H1 (cell line): ENCODE results near the gene SLC35F6. TPM values are rescaled to one million over a fixed set of nuclear protein-coding genes. Genes with fewer than 3 reads are reported as not detected.

Experiments
- CTCF ChIA-PET: fragments of 300-600 bp; sonication (Branson Sonifier 250); formaldehyde crosslinking; loops from one replicate; lab custom pipeline; 2021; ENCODE audit not compliant: partially characterized antibody; lab: Charles Lee
- POLR2A ChIA-PET: fragments of 300-600 bp; sonication (Branson Sonifier 250); formaldehyde crosslinking; loops from one replicate; lab custom pipeline; 2021; ENCODE audit warnings: inconsistent platforms; ENCODE audit not compliant: partially characterized antibody; lab: Charles Lee
- DNase-seq, 2 experiments: peaks; one replicate each; pipeline versions ENCODE4 v3.0.0 to v3.0.0-alpha.2; 2010 to 2022; ENCODE audit warnings: low spot score in 2 of 2, low read depth in 1 of 2, mixed read lengths in 1 of 2
- FAIRE-seq: peaks from 2 replicates; lab custom pipeline; 2011; peaks lifted over from hg19 to GRCh38; lab: Jason Lieb, UNC
- H2AFZ ChIP-seq: 2 replicates; pipeline ENCODE4 v1.8.1; 2012; ENCODE audit warnings: low read length, inconsistent platforms
- H2AK5ac ChIP-seq: 2 replicates; pipeline ENCODE4 v1.6.1; 2013; ENCODE audit warnings: low read depth, low read length
- H2BK120ac ChIP-seq: replicated peaks from 2 replicates; pipeline ENCODE3; 2013; ENCODE audit warnings: low read depth, low read length, inconsistent platforms
- H2BK12ac ChIP-seq: 2 replicates; pipeline ENCODE4 v1.6.1; 2013; ENCODE audit warnings: low read depth, low read length
- H2BK15ac ChIP-seq: 2 replicates; pipeline ENCODE4 v1.6.1; 2013; ENCODE audit warnings: low read length
- H2BK20ac ChIP-seq: 2 replicates; pipeline ENCODE4 v1.6.1; 2013; ENCODE audit warnings: low read length
- H2BK5ac ChIP-seq: 2 replicates; pipeline ENCODE4 v1.6.1; 2013; ENCODE audit warnings: low read depth, low read length
- H3K14ac ChIP-seq: 2 replicates; pipeline ENCODE4 v1.6.1; 2013; ENCODE audit warnings: inconsistent platforms; ENCODE audit not compliant: insufficient read length
- H3K18ac ChIP-seq: 2 replicates; pipeline ENCODE4 v1.6.1; 2013; ENCODE audit warnings: low read length; ENCODE audit errors: extremely low read depth
- H3K23ac ChIP-seq: 2 replicates; pipeline ENCODE4 v1.6.1; 2013; ENCODE audit warnings: inconsistent platforms; ENCODE audit not compliant: insufficient read length
- H3K23me2 ChIP-seq: 2 replicates; pipeline ENCODE4 v1.6.1; 2013; ENCODE audit warnings: low read depth, low read length
- H3K27ac ChIP-seq: 2 replicates; pipeline ENCODE4 v1.6.1; 2011; ENCODE audit warnings: low read depth, low read length, inconsistent platforms
- H3K27me3 ChIP-seq, 4 experiments: replicated peaks in 1 of 4; 1 replicate in 1 of 4; 2 replicates in 3 of 4; pipeline versions ENCODE4 v1.6.1 to v1.8.1; 2011 to 2013; ENCODE audit warnings: low read length in 3 of 4, mild to moderate bottlenecking in 3 of 4, inconsistent platforms in 2 of 4, mixed read lengths in 2 of 4, moderate library complexity in 1 of 4; ENCODE audit not compliant: control insufficient read depth in 3 of 4, insufficient read depth in 3 of 4; ENCODE audit errors: extremely low read depth in 1 of 4
- H3K36me3 ChIP-seq, 4 experiments: 2 replicates each; pipeline versions ENCODE4 v1.6.1 to v1.8.1; 2011 to 2013; ENCODE audit warnings: mild to moderate bottlenecking in 4 of 4, low read length in 3 of 4, moderate library complexity in 2 of 4, control low read depth in 1 of 4, inconsistent platforms in 1 of 4; ENCODE audit not compliant: insufficient read depth in 4 of 4, control insufficient read depth in 2 of 4
- H3K4ac ChIP-seq: replicated peaks from 2 replicates; pipeline ENCODE3; 2013; ENCODE audit warnings: low read length, low read depth, mixed read lengths, inconsistent platforms; ENCODE audit not compliant: insufficient read length
- H3K4me1 ChIP-seq, 4 experiments: replicated peaks in 1 of 4; 1 replicate in 1 of 4; 2 replicates in 3 of 4; pipeline versions ENCODE4 v1.6.1 to v1.8.1; 2011 to 2013; ENCODE audit warnings: low read length in 3 of 4, inconsistent platforms in 2 of 4, mixed read lengths in 1 of 4; ENCODE audit not compliant: insufficient read depth in 4 of 4, control insufficient read depth in 3 of 4
- H3K4me2 ChIP-seq, 2 experiments: 2 replicates each; pipeline versions ENCODE4 v1.6.1 to v1.8.1; 2011 to 2013; ENCODE audit warnings: low read depth in 2 of 2, low read length in 2 of 2, control low read depth in 1 of 2, inconsistent platforms in 1 of 2, mild to moderate bottlenecking in 1 of 2; ENCODE audit not compliant: insufficient read depth in 1 of 2
- H3K4me3 ChIP-seq, 4 experiments: fragments of 200-600, 300-600 bp in 1 of 4; sonication (generic), shearing (Covaris generic), sonication (Bioruptor Twin) in 1 of 4; 2 replicates each; pipeline versions ENCODE4 v1.5.1 to v1.8.1; 2011 to 2016; ENCODE audit warnings: low read length in 4 of 4, low read depth in 3 of 4, control low read depth in 2 of 4, inconsistent platforms in 2 of 4, mild to moderate bottlenecking in 2 of 4, mixed read lengths in 1 of 4, moderate library complexity in 1 of 4; ENCODE audit not compliant: insufficient read depth in 2 of 4; ENCODE audit errors: extremely low read depth in 1 of 4
- H3K56ac ChIP-seq: replicated peaks from 2 replicates; pipeline ENCODE3; 2013; ENCODE audit warnings: low read depth, mild to moderate bottlenecking, mixed read lengths, low read length, inconsistent platforms; ENCODE audit not compliant: insufficient read length
- H3K79me1 ChIP-seq: 2 replicates; pipeline ENCODE4 v1.6.1; 2013; ENCODE audit warnings: low read depth, low read length, control low read depth
- H3K79me2 ChIP-seq, 2 experiments: 2 replicates each; pipeline versions ENCODE4 v1.6.1 to v1.8.1; 2012 to 2013; ENCODE audit warnings: low read length in 2 of 2, mild to moderate bottlenecking in 2 of 2, inconsistent platforms in 1 of 2; ENCODE audit not compliant: insufficient read depth in 2 of 2, control insufficient read depth in 1 of 2
- H3K9ac ChIP-seq, 4 experiments: replicated peaks in 1 of 4; 1 replicate in 1 of 4; 2 replicates in 3 of 4; pipeline versions ENCODE4 v1.6.1 to v1.8.1; 2011 to 2013; ENCODE audit warnings: low read depth in 3 of 4, low read length in 3 of 4, control low read depth in 2 of 4, mild to moderate bottlenecking in 2 of 4, moderate library complexity in 2 of 4, inconsistent platforms in 1 of 4; ENCODE audit errors: extremely low read depth in 1 of 4
- H3K9me3 ChIP-seq, 2 experiments: 2 replicates each; pipeline versions ENCODE4 v1.6.1 to v1.8.1; 2012 to 2013; ENCODE audit warnings: mild to moderate bottlenecking in 2 of 2, moderate library complexity in 2 of 2, control low read depth in 1 of 2, inconsistent platforms in 1 of 2, low read depth in 1 of 2, low read length in 1 of 2, mixed read lengths in 1 of 2; ENCODE audit not compliant: insufficient read depth in 2 of 2
- H4K20me1 ChIP-seq, 2 experiments: replicated peaks in 1 of 2; 2 replicates each; pipeline versions ENCODE3 to v1.8.1; 2011 to 2013; ENCODE audit warnings: inconsistent platforms in 2 of 2, low read length in 2 of 2, mild to moderate bottlenecking in 1 of 2; ENCODE audit not compliant: insufficient read depth in 2 of 2, control insufficient read depth in 1 of 2
- H4K5ac ChIP-seq: 2 replicates; pipeline ENCODE4 v1.6.1; 2013; ENCODE audit warnings: low read length, low read depth, mixed read lengths, inconsistent platforms; ENCODE audit not compliant: insufficient read length
- H4K8ac ChIP-seq: 2 replicates; pipeline ENCODE4 v1.8.0; 2013; ENCODE audit warnings: mild to moderate bottlenecking, moderate library complexity, low read length, inconsistent platforms; ENCODE audit not compliant: insufficient read depth; ENCODE audit errors: extremely low read depth
- H4K91ac ChIP-seq: replicated peaks from 2 replicates; pipeline ENCODE3; 2013; ENCODE audit warnings: low read length, mixed read lengths, inconsistent platforms; ENCODE audit not compliant: insufficient read length
- CREB1 ChIP-seq: IDR thresholded peaks from 2 replicates; pipeline ENCODE4 v1.6.1; 2012; ENCODE audit warnings: inconsistent platforms
- NRF1 ChIP-seq: IDR thresholded peaks from 2 replicates; pipeline ENCODE4 v1.6.1; 2011; ENCODE audit warnings: mild to moderate bottlenecking, low read depth, low read length, improper control_type of control experiment
- PHF8 ChIP-seq: fragments of 200-600 bp; sonication (generic); conservative IDR thresholded peaks from 2 replicates; pipeline ENCODE4 v1.7.1; 2012; ENCODE audit warnings: low read depth, mild to moderate bottlenecking, inconsistent platforms, low read length, moderate library complexity
- POLR2A ChIP-seq, 2 experiments: IDR thresholded peaks; 1 replicate in 1 of 2; 2 replicates in 1 of 2; pipeline ENCODE4 v1.6.1; 2011; ENCODE audit warnings: low read depth in 2 of 2, low read length in 2 of 2, mild to moderate bottlenecking in 2 of 2; ENCODE audit errors: control extremely low read depth in 1 of 2
- POLR2AphosphoS5 ChIP-seq: IDR thresholded peaks from 2 replicates; pipeline ENCODE4 v1.6.1; 2011; ENCODE audit warnings: low read depth, low read length
- SIRT6 ChIP-seq: IDR thresholded peaks from one replicate; pipeline ENCODE4 v1.7.1; 2012; ENCODE audit warnings: low read length, inconsistent platforms
- TAF1 ChIP-seq: IDR thresholded peaks from 2 replicates; pipeline ENCODE4 v1.6.1; 2011; ENCODE audit warnings: mild to moderate bottlenecking, low read depth, low read length
- WGBS, 2 experiments: shearing (Covaris generic) in 1 of 2; methylation state at CpG; one replicate each; pipeline versions ENCODE4 v1.1.6 to v1.1.7; 2013 to 2015; ENCODE audit warnings: low lambda C conversion rate in 2 of 2, mixed read lengths in 2 of 2, inconsistent platforms in 1 of 2, low coverage in 1 of 2, missing lambda C conversion rate in 1 of 2; ENCODE audit not compliant: insufficient replicate concordance in 2 of 2, insufficient coverage in 1 of 2, insufficient read length in 1 of 2; ENCODE audit errors: extremely low coverage in 1 of 2, missing lambda C conversion rate in 1 of 2; 5-methylcytosine and 5-hydroxymethylcytosine counted together
- long read RNA-seq, 2 experiments: library from RNA in 1 of 2; library from capped mRNA in 1 of 2; stranded (forward); transcript quantifications; one replicate each; pipeline ENCODE4 v2.0.0, GENCODE V29; 2021; ENCODE audit warnings: inconsistent platforms in 1 of 2
- polyA minus RNA-seq, 3 experiments: library from RNA; depleted of rRNA, polyadenylated mRNA; stranded (reverse); fragments of >200 nt; gene quantifications; 1 replicate in 2 of 3; 2 replicates in 1 of 3; pipeline ENCODE4 v1.2.3, GENCODE V29; 2011
- polyA plus RNA-seq, 7 experiments: library from polyadenylated mRNA; depleted of rRNA in 3 of 7; stranded (reverse) in 5 of 7; unstranded in 2 of 7; fragments of >200 nt in 5 of 7; fragments of 200-250 nt in 2 of 7; gene quantifications; 1 replicate in 5 of 7; 2 replicates in 1 of 7; 4 replicates in 1 of 7; pipeline versions ENCODE4 v1.2.1 to v1.2.3, GENCODE V29; 2011 to 2013; ENCODE audit warnings: missing spikeins in 2 of 7, mixed read lengths in 2 of 7
- total RNA-seq: library from RNA; stranded (reverse); fragmentation: NEBNext Ultra II Directional; extraction: Animal tissue kit (Norgen Biotek cat#: 25700); gene quantifications from 2 replicates; pipeline ENCODE4 v1.2.1, GENCODE V29; 2021

Gene SLC35F6, protein sequence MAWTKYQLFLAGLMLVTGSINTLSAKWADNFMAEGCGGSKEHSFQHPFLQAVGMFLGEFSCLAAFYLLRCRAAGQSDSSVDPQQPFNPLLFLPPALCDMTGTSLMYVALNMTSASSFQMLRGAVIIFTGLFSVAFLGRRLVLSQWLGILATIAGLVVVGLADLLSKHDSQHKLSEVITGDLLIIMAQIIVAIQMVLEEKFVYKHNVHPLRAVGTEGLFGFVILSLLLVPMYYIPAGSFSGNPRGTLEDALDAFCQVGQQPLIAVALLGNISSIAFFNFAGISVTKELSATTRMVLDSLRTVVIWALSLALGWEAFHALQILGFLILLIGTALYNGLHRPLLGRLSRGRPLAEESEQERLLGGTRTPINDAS
- total RNA-seq, result 11.2 and 11.6 TPM in 2 replicates
- 12.9 and 13.5 TPM in 2 replicates for polyA plus RNA-seq (2011; rRNA removed)
- polyA plus RNA-seq (2011; cell fraction: cytosol; rRNA removed), result 7.3 TPM
- 6.5 TPM for polyA plus RNA-seq (2011; cell fraction: nucleus; rRNA removed)
- polyA plus RNA-seq (2012, experiment 1 of 2), result 7.5 to 10.5 TPM (median 8.8 TPM) in 4 replicates
- 8.0 TPM for polyA plus RNA-seq (2012, experiment 2 of 2)
- polyA plus RNA-seq (2013, experiment 1 of 2), result 14.9 TPM
- polyA plus RNA-seq (2013, experiment 2 of 2), result 17.3 TPM
- polyA minus RNA-seq (2011; rRNA and poly(A)+ RNA removed), result 19.7 and 19.8 TPM in 2 replicates
- 12.4 TPM for polyA minus RNA-seq (2011; cell fraction: cytosol; rRNA and poly(A)+ RNA removed)
- polyA minus RNA-seq (2011; cell fraction: nucleus; rRNA and poly(A)+ RNA removed), result 9.9 TPM
- long read RNA-seq, experiment 1, partial matches to known transcripts, result 2 of 2 reads
- long read RNA-seq, experiment 1, other reads (novel, unspliced or antisense), result 0 of 2 reads
- long read RNA-seq, experiment 2, result 0 reads

DNA sequence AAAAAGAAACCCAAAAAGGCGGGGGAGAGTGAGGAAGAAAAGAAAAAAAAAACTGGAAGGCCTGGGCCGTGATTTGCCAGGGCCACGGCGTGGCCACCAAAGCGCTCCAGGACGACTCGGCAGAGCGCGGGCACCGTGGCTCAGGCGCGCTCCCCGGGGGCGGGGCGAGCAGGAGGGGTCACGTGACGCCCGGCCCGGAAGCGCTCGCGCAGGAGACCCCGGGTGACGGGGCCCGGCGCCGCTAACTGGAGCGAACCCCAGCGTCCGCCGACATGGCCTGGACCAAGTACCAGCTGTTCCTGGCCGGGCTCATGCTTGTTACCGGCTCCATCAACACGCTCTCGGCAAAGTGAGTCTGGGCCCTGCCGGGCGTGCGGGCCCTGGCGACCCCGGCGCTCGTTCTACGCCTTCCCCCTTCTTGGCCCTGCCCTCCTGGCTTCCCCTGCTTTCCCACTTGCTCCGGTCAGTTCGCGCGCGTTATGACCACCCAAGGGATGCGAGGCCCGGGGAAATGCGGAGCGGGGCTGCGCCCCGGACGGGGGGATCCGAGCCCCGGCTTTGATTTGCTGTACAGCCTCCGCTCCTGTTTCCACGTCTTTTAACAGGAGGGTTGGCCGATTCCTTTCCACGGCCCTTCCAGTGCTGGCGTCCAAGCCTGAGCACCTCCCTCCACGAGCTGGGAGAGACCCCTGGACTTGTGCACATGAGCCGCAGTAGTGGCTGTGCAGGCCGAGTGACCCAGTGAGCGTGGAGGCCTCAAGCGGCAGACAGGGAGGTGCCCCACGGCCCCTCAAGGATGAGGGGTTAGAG lies at the start of gene SLC35F6:
Gene SLC35F6, plus strand, starts transcription at position 207 of the 810 bp plus-strand sequence. Its CDS starts 66 bp downstream, at position 273.
- no peak within 1 kb of the TSS for H2AFZ ChIP-seq
- H3K27ac ChIP-seq, result 0 out of 2 replicates have a peak within 1 kb of the TSS, but pooled peaks have one; percentile 14
- peak within 1 kb of the TSS; percentile 57 to 73 (median 64) for H3K9ac ChIP-seq
- H3K23me2 ChIP-seq, result peaks cover 3% of the 10 kb centered on the region; the same call in 1 of the 2 replicates
- H2BK120ac ChIP-seq, result no peak within 1 kb of the TSS
- ChIA-PET CTCF (interaction anchor here (1.4 to 1.5 kb wide), 5 partner anchors 8 to 223 kb away, joined by 3 to 5 read pairs (median 4); no protein-coding TSS in a partner anchor), POLR2A (interaction anchor here (0.7 to 1.4 kb wide), 4 partner anchors 11 to 166 kb away, joined by 3 read pairs; no protein-coding TSS in a partner anchor)
- H3K56ac ChIP-seq, result peak within 1 kb of the TSS; percentile 72
- H3K79me1 ChIP-seq, result peaks cover under 1% of the 10 kb centered on the region; the same call in 1 of the 2 replicates
- peak within 1 kb of the TSS; percentile 90; the same call in 1 of the 2 replicates for H4K8ac ChIP-seq
- no peak within 1 kb of the TSS for H2AK5ac ChIP-seq
- peaks cover 0 to 6% (median 0%) of the 10 kb centered on the region in 4 experiments; a peak in 2 of 7 replicates for H3K27me3 ChIP-seq
- no peak within 1 kb of the TSS for H2BK20ac ChIP-seq
- FAIRE-seq (no peak), DNase-seq (peak in 1 of 2 experiments; percentile 86)
- H3K4ac ChIP-seq, result peak within 1 kb of the TSS; percentile 62
- peaks cover 0 to 8% (median 4%) of the 10 kb centered on the region in 4 experiments; a peak in 4 of 7 replicates for H3K4me1 ChIP-seq
- peak within 1 kb of the TSS; percentile 76 to 95 for H3K4me2 ChIP-seq
- H4K20me1 ChIP-seq, result peaks cover 1 to 5% of the 10 kb centered on the region in 2 experiments
- 0 out of 2 replicates have a peak within 1 kb of the TSS, but pooled peaks have one; percentile 61 for H2BK15ac ChIP-seq
- H3K23ac ChIP-seq, result no peak within 1 kb of the TSS
- H3K9me3 ChIP-seq, result no peaks in the 10 kb centered on the region
- 11% methylated on average over 42 of the region's 68 CpGs; no CpG with 5 or more reads in 1 of the 2 experiments for WGBS, 2 experiments
- peaks cover 0 to 2% of the 10 kb centered on the region in 2 experiments; a peak in 1 of 4 replicates for H3K79me2 ChIP-seq
- peak within 1 kb of the TSS; percentile 83 for H3K18ac ChIP-seq
- no peak within 1 kb of the TSS for H4K91ac ChIP-seq
- H2BK5ac ChIP-seq, result peak within 1 kb of the TSS; percentile 68; the same call in 1 of the 2 replicates
- H4K5ac ChIP-seq, result peak within 1 kb of the TSS; percentile 41
- no peak within 1 kb of the TSS for H3K14ac ChIP-seq
- H3K36me3 ChIP-seq, result no peaks in the 10 kb centered on the region
- H2BK12ac ChIP-seq, result 0 out of 2 replicates have a peak within 1 kb of the TSS, but pooled peaks have one; percentile 31
- H3K4me3 ChIP-seq, result peak within 1 kb of the TSS; percentile 78 to 90 (median 86)
- TF ChIP-seq SIRT6 (no peak), POLR2A (IDR thresholded peaks at IDR 0.05; ENCODE audit: control extremely low read depth in 1 of 2, low read depth in 2 of 2, low read length in 2 of 2) (peak in 1 of 2 experiments; percentile 76; a peak in 2 of 3 replicates), POLR2AphosphoS5 (peak; percentile 67), PHF8 (peak; percentile 79), NRF1 (0 out of 2 replicates have a peak, but pooled peaks have one; percentile 6), CREB1 (0 out of 2 replicates have a peak, but pooled peaks have one; percentile 37), TAF1 (peak; percentile 52)
